NB4 (cell line): ENCODE data around the gene NEMF.

Experiments used
- MYC ChIP-seq: IDR thresholded peaks from 2 replicates; pipeline ENCODE4 v1.6.1; 2011; ENCODE audit warnings: low read depth, low read length
- POLR2A ChIP-seq: IDR thresholded peaks from 2 replicates; pipeline ENCODE4 v1.6.1; 2011; ENCODE audit warnings: mild to moderate bottlenecking; ENCODE audit not compliant: insufficient read length; ENCODE audit errors: extremely low read depth
- TF ChIP-seq, protein P1 (sequence below): IDR thresholded peaks from one replicate; pipeline ENCODE4 v1.5.1; 2012; ENCODE audit warnings: low read depth, low read length
- TF ChIP-seq, protein P2 (sequence below): IDR thresholded peaks from 2 replicates; pipeline ENCODE4 v1.6.1; 2011; ENCODE audit warnings: low read depth, low read length

DNA sequence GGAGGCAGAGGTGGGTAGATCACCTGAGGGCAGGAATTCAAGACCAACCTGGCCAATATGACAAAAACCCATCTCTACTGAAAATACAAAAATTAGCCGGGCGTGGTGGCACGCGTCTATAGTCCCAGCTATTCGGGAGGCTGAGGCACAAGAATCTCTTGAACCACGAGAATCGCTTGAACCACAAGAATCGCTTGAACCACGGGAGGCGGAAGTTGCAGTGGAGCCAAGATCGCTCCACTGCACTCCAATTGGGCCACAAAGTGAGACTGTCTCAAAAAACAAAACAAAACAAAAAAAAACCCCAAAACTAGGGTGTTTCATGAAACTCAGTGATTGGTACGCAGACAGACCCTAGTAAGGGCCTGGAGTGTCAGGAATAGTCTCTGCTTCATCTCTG, 33.9 kb upstream of the NEMF start:
- TF ChIP-seq POLR2A (no peak), MYC (no peak)
- TF ChIP-seq, protein P1, sequence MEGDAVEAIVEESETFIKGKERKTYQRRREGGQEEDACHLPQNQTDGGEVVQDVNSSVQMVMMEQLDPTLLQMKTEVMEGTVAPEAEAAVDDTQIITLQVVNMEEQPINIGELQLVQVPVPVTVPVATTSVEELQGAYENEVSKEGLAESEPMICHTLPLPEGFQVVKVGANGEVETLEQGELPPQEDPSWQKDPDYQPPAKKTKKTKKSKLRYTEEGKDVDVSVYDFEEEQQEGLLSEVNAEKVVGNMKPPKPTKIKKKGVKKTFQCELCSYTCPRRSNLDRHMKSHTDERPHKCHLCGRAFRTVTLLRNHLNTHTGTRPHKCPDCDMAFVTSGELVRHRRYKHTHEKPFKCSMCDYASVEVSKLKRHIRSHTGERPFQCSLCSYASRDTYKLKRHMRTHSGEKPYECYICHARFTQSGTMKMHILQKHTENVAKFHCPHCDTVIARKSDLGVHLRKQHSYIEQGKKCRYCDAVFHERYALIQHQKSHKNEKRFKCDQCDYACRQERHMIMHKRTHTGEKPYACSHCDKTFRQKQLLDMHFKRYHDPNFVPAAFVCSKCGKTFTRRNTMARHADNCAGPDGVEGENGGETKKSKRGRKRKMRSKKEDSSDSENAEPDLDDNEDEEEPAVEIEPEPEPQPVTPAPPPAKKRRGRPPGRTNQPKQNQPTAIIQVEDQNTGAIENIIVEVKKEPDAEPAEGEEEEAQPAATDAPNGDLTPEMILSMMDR, result no peak
- TF ChIP-seq, protein P2, sequence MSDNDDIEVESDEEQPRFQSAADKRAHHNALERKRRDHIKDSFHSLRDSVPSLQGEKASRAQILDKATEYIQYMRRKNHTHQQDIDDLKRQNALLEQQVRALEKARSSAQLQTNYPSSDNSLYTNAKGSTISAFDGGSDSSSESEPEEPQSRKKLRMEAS, result no peak
